ENCODE data around the gene OLA1.
A peak's percentile ranks its signal among the peaks of the same experiment; 100 is the strongest.

The OLA1 gene

GRCh38 chr2:174080672-174081121 is 167.6 kb downstream of the OLA1 start:
- in situ Hi-C loops (cut with MboI; ENCODE audit: low pct_unique_long_range_greater_than_20kb, low sequenced_read_pairs): no loop called here
- DNase-seq: no peak

- no peak for DNase-seq
- in situ Hi-C loops (cut with MboI; ENCODE audit: low pct_unique_long_range_greater_than_20kb, low sequenced_read_pairs): no loop called here
These were observed 170.1 kb downstream of the OLA1 start for GRCh38 chr2:174078275-174078674.

GRCh38 chr2:174076975-174077374 is 171.4 kb downstream of the OLA1 start:
- in situ Hi-C loops (cut with MboI; ENCODE audit: low pct_unique_long_range_greater_than_20kb, low sequenced_read_pairs): no loop called here
- DNase-seq: no peak

GRCh38 chr2:174076040-174076439 is 172.3 kb downstream of the OLA1 start:
- no peak for DNase-seq
- in situ Hi-C loops (cut with MboI; ENCODE audit: low pct_unique_long_range_greater_than_20kb, low sequenced_read_pairs): no loop called here

- DNase-seq: no peak
- in situ Hi-C loops (cut with MboI; ENCODE audit: low pct_unique_long_range_greater_than_20kb, low sequenced_read_pairs): no loop called here
These were observed 173.5 kb downstream of the OLA1 start for GRCh38 chr2:174074831-174075230.

- in situ Hi-C loops (cut with MboI; ENCODE audit: low pct_unique_long_range_greater_than_20kb, low sequenced_read_pairs): no loop called here
- DNase-seq: no peak
These were observed 175.5 kb downstream of the OLA1 start for GRCh38 chr2:174072857-174073256.

GRCh38 chr2:174072069-174072468 is 176.3 kb downstream of the OLA1 start:
- in situ Hi-C loops (cut with MboI; ENCODE audit: low pct_unique_long_range_greater_than_20kb, low sequenced_read_pairs): no loop called here

GRCh38 chr2:174071321-174071720 is 177.0 kb downstream of the OLA1 start:
- no peak for DNase-seq
- in situ Hi-C loops (cut with MboI; ENCODE audit: low pct_unique_long_range_greater_than_20kb, low sequenced_read_pairs): no loop called here

More at GRCh38 chr2:174072069-174072468, 176.3 kb downstream of the OLA1 start:
- DNase-seq: peak; percentile 23

GRCh38 chr2:174070281-174070680 is 178.1 kb downstream of the OLA1 start:
- in situ Hi-C loops (cut with MboI; ENCODE audit: low pct_unique_long_range_greater_than_20kb, low sequenced_read_pairs): no loop called here
- no peak for DNase-seq

GRCh38 chr2:174067815-174068214 is 180.5 kb downstream of the OLA1 start:
- DNase-seq: no peak
- in situ Hi-C loops (cut with MboI; ENCODE audit: low pct_unique_long_range_greater_than_20kb, low sequenced_read_pairs): no loop called here

GRCh38 chr2:174066871-174067270 is 181.5 kb downstream of the OLA1 start:
- DNase-seq: no peak
- in situ Hi-C loops (cut with MboI; ENCODE audit: low pct_unique_long_range_greater_than_20kb, low sequenced_read_pairs): no loop called here

- in situ Hi-C loops (cut with MboI; ENCODE audit: low pct_unique_long_range_greater_than_20kb, low sequenced_read_pairs): no loop called here
- DNase-seq: no peak
These were observed 184.7 kb downstream of the OLA1 start for GRCh38 chr2:174063492-174064092.

GRCh38 chr2:174062934-174063333 is 185.4 kb downstream of the OLA1 start:
- in situ Hi-C loops (cut with MboI; ENCODE audit: low pct_unique_long_range_greater_than_20kb, low sequenced_read_pairs): no loop called here
- no peak for DNase-seq

GRCh38 chr2:174059884-174060244 is 188.5 kb downstream of the OLA1 start:
- in situ Hi-C loops (cut with MboI; ENCODE audit: low pct_unique_long_range_greater_than_20kb, low sequenced_read_pairs): no loop called here
- no peak for DNase-seq

- in situ Hi-C loops (cut with MboI; ENCODE audit: low pct_unique_long_range_greater_than_20kb, low sequenced_read_pairs): no loop called here
- peak; percentile 91 for DNase-seq
These were observed 189.0 kb downstream of the OLA1 start for GRCh38 chr2:174059178-174059883.

- in situ Hi-C loops (cut with MboI; ENCODE audit: low pct_unique_long_range_greater_than_20kb, low sequenced_read_pairs): no loop called here
- no peak for DNase-seq
These were observed 189.9 kb downstream of the OLA1 start for GRCh38 chr2:174058456-174058855.

- no peak for DNase-seq
- in situ Hi-C loops (cut with MboI; ENCODE audit: low pct_unique_long_range_greater_than_20kb, low sequenced_read_pairs): no loop called here
These were observed 190.3 kb downstream of the OLA1 start for GRCh38 chr2:174058026-174058425.

- DNase-seq: no peak
- in situ Hi-C loops (cut with MboI; ENCODE audit: low pct_unique_long_range_greater_than_20kb, low sequenced_read_pairs): no loop called here
These were observed 193.4 kb downstream of the OLA1 start for GRCh38 chr2:174054926-174055325.

- no peak for DNase-seq
- in situ Hi-C loops (cut with MboI; ENCODE audit: low pct_unique_long_range_greater_than_20kb, low sequenced_read_pairs): no loop called here
These were observed 194.8 kb downstream of the OLA1 start for GRCh38 chr2:174053355-174054151.

- DNase-seq: no peak
- in situ Hi-C loops (cut with MboI; ENCODE audit: low pct_unique_long_range_greater_than_20kb, low sequenced_read_pairs): no loop called here
These were observed 195.8 kb downstream of the OLA1 start for GRCh38 chr2:174052584-174052976.
